CD4-positive, alpha-beta T cell (primary cell): ENCODE results near the gene CRYL1. TPM values are rescaled to one million over a fixed set of nuclear protein-coding genes. Genes with fewer than 3 reads are reported as not detected.
"Not testable (repeated sequence)": the region's sequence is repeated elsewhere in the genome, so short reads cannot be mapped to it uniquely, and the experiment has no call there.

Experiments
- ATAC-seq: fragments of 200-7000 bp; cut with Tn5 transposase; one replicate; pipeline ENCODE4 v1.10.0; 2022; ENCODE audit warnings: mild to moderate bottlenecking; ENCODE audit not compliant: poor library complexity
- CTCF ChIA-PET: fragments of 350-600 bp; sonication (Branson Sonifier 250); formaldehyde crosslinking; loops from one replicate; lab custom pipeline; 2021; ENCODE audit warnings: antibody characterized with exemption, inconsistent platforms; lab: Charles Lee
- POLR2A ChIA-PET: fragments of 350-600 bp; sonication (Branson Sonifier 250); formaldehyde crosslinking; loops from one replicate; lab custom pipeline; 2021; ENCODE audit warnings: antibody characterized with exemption, inconsistent platforms; lab: Charles Lee
- DNase-seq, 14 experiments: peaks; one replicate each; pipeline ENCODE4 v3.0.0-alpha.2; 2013 to 2020; ENCODE audit warnings: mixed read lengths in 2 of 14
- H3K27ac ChIP-seq, 2 donors: one replicate each; pipeline versions ENCODE4 v1.5.1 to v1.7.0; 2013; ENCODE audit warnings: low read length in 2 of 2, low read depth in 1 of 2, mild to moderate bottlenecking in 1 of 2
- H3K27me3 ChIP-seq, 2 experiments: 1 replicate in 1 of 2; 2 replicates in 1 of 2; pipeline versions ENCODE4 v1.6.1 to v1.7.0; 2013; ENCODE audit warnings: low read length in 2 of 2, control low read depth in 1 of 2, mild to moderate bottlenecking in 1 of 2, moderate library complexity in 1 of 2; ENCODE audit not compliant: insufficient read depth in 2 of 2, control insufficient read depth in 1 of 2
- H3K36me3 ChIP-seq: one replicate; pipeline ENCODE4 v1.6.1; 2013; ENCODE audit warnings: low read length, control low read depth; ENCODE audit not compliant: insufficient read depth
- H3K4me1 ChIP-seq: one replicate; pipeline ENCODE4 v1.6.1; 2013; ENCODE audit warnings: low read length, control low read depth; ENCODE audit not compliant: insufficient read depth
- H3K4me3 ChIP-seq: one replicate; pipeline ENCODE4 v1.5.1; 2013; ENCODE audit warnings: mild to moderate bottlenecking, low read length, moderate library complexity
- H3K9me3 ChIP-seq, 2 experiments: 1 replicate in 1 of 2; 2 replicates in 1 of 2; pipeline versions ENCODE4 v1.6.1 to v1.7.0; 2013; ENCODE audit warnings: low read length in 2 of 2, mild to moderate bottlenecking in 2 of 2, control low read depth in 1 of 2, moderate library complexity in 1 of 2; ENCODE audit not compliant: control insufficient read depth in 1 of 2, insufficient read depth in 1 of 2
- H3K27ac Mint-ChIP-seq: one replicate; pipeline ENCODE4 v1.8.0; 2020; ENCODE audit warnings: mixed read lengths
- H3K27me3 Mint-ChIP-seq: one replicate; pipeline ENCODE4 v1.8.0; 2021; ENCODE audit warnings: mixed read lengths
- H3K36me3 Mint-ChIP-seq: one replicate; pipeline ENCODE4 v1.8.0; 2021; ENCODE audit warnings: low read depth, mixed read lengths
- H3K4me1 Mint-ChIP-seq: one replicate; pipeline ENCODE4 v1.8.0; 2021; ENCODE audit warnings: low read depth, mixed read lengths
- H3K4me3 Mint-ChIP-seq: one replicate; pipeline ENCODE4 v1.8.0; 2020; ENCODE audit warnings: mild to moderate bottlenecking, mixed read lengths
- H3K9me3 Mint-ChIP-seq: one replicate; pipeline ENCODE4 v1.8.0; 2020; ENCODE audit warnings: mixed read lengths
- CTCF ChIP-seq: fragments of 200-600 bp; IDR thresholded peaks from one replicate; pipeline ENCODE4 v1.8.0; 2022; ENCODE audit warnings: antibody characterized with exemption, mild to moderate bottlenecking
- intact Hi-C, 2 experiments: fragments of 100-400 bp; cut with DNase I in 1 of 2; cut with micrococcal nuclease in 1 of 2; formaldehyde crosslinking; loops; one replicate each; pipeline versions ENCODE4 v1.15.1 to v1.9.0; 2023 to 2025; cut with DNase I, micrococcal nuclease
- total RNA-seq, 174 experiments: library from RNA in 2 of 174; stranded (reverse) in 2 of 174; gene quantifications; one replicate each; pipeline ENCODE4 v1.2.3 and lab custom pipeline; 2021 to 2026

The CRYL1 gene
- total RNA-seq, 2 experiments from 2014 or later: 7.9 to 8.0 TPM

- Mint-ChIP-seq H3K9me3 (no peaks in the 10 kb centered on the region), H3K27me3 (no peaks in the 10 kb centered on the region), H3K4me3 (no peak overlapping the region), H3K36me3 (peaks cover 7% of the 10 kb centered on the region), H3K4me1 (no peaks in the 10 kb centered on the region), H3K27ac (no peak overlapping the region)
- CTCF ChIA-PET: no interaction called here
- intact Hi-C loops: no loop called here
- no peak overlapping the region for H3K4me3 ChIP-seq
- no peaks in the 10 kb centered on the region for H3K27me3 ChIP-seq
- H3K27ac ChIP-seq: no peak overlapping the region
- no peak for TF ChIP-seq CTCF
- POLR2A ChIA-PET: interaction anchor here (1.1 kb wide), 1 partner anchor 41 kb away, joined by 3 read pairs; no protein-coding TSS in a partner anchor
- H3K36me3 ChIP-seq: no peaks in the 10 kb centered on the region
- H3K9me3 ChIP-seq: no peaks in the 10 kb centered on the region
- no peak for ATAC-seq
- H3K4me1 ChIP-seq: no peaks in the 10 kb centered on the region
- no peak for DNase-seq
Observed at GRCh38 chr13:20435616-20436368, 89.9 kb downstream of the CRYL1 start.

- intact Hi-C loops, H3K4me3 ChIP-seq, H3K27me3 ChIP-seq, H3K27me3 Mint-ChIP-seq, CTCF ChIA-PET, ATAC-seq, H3K27ac Mint-ChIP-seq, H3K4me3 Mint-ChIP-seq, H3K4me1 Mint-ChIP-seq, H3K9me3 Mint-ChIP-seq, H3K9me3 ChIP-seq, H3K4me1 ChIP-seq, H3K27ac ChIP-seq, DNase-seq, POLR2A ChIA-PET, H3K36me3 ChIP-seq: not testable (repeated sequence)
- H3K36me3 Mint-ChIP-seq: peaks cover 12% of the 10 kb centered on the region
Observed at GRCh38 chr13:20434210-20434609, 91.4 kb downstream of the CRYL1 start.

- Histone ChIP-seq H3K36me3 (peaks cover 2% of the 10 kb centered on the region), H3K4me3 (no peak overlapping the region), H3K4me1 (no peaks in the 10 kb centered on the region), H3K27me3 (no peaks in the 10 kb centered on the region), H3K27ac (no peak overlapping the region), H3K9me3 (no peaks in the 10 kb centered on the region)
- Mint-ChIP-seq H3K27me3 (no peaks in the 10 kb centered on the region), H3K4me1 (no peaks in the 10 kb centered on the region), H3K9me3 (no peaks in the 10 kb centered on the region), H3K27ac (peak overlapping the region; percentile 7), H3K4me3 (no peak overlapping the region), H3K36me3 (peaks cover 22% of the 10 kb centered on the region)
- intact Hi-C loops: no loop called here
- DNase-seq (no peak), ATAC-seq (no peak)
- ChIA-PET POLR2A (no interaction called here), CTCF (no interaction called here)
- TF ChIP-seq CTCF: no peak
Observed at GRCh38 chr13:20431687-20432384, 93.8 kb downstream of the CRYL1 start.
